ENCODE measurements around the gene ZP2.
"Not testable (repeated sequence)": the region's sequence is repeated elsewhere in the genome, so short reads cannot be mapped to it uniquely, and the experiment has no call there.

Gene ZP2

DNA sequence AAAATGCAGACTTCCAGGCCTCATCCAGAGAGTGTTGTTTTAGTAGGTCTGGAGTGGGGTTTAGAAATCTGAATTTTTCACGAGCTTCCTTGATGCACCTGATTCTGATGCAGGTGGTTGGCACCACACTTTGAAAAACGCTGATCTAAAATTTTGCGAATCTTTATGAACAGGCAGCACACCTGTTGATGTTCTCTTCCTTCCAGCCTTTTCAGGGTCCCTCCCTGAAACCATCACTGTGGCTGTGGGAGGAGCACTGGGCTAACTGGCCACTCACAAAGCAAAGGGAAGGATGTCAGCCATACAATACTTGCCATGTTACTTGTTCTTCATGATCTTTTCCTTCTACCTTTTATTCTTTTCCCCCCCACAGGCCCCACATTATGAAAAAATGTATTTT is 38.7 kb downstream of the ZP2 start:
- no peak for DNase-seq (ENCODE audit: low read depth in 3 of 3)

DNA sequence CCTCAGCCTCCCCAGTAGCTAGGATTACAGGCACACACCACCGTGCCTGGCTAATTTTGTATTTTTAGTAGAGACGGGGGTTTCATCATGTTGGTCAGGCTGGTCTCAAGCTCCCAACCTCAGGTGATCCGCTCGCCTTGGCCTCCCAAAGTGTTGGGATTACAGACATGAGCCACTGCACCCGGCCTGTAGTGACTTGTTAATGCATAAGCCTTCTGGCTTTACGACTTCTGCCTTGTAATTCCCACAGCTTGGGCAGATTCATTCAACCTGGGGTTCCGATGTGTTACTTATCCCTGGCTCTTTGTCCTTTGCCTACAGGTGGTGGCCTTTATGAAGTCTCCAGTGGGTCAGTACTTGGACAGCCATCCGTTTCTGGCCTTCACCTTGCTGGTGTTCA is 41.3 kb downstream of the ZP2 start:
- DNase-seq (ENCODE audit: low read depth in 3 of 3): not testable (repeated sequence)

- no peak for DNase-seq (ENCODE audit: low read depth in 3 of 3)
Observed at GRCh38 chr16:21169249-21169981, 42.0 kb downstream of the ZP2 start.

GRCh38 chr16:21167929-21168602 is 43.3 kb downstream of the ZP2 start:
- no peak for DNase-seq (ENCODE audit: low read depth in 3 of 3)

DNA sequence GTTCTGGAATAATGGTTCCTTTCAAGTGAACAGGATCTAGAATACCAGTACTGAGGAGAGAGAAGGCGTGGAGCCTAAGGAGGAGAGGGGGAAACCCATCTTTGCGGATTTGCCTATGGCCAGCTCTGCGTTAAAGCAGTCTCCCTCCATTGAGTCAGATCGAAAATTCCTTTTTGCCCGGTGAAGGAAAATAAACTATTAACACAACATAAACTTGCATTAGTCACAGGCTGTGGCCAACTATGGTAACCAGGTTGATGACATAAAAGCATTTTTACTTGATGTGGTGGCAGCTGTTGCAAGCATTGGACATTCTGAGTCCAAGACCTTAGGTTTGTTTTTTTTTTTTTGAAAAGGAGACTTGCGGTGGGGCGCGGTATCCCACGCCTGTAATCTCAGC is 44.0 kb downstream of the ZP2 start:
- no peak for DNase-seq (ENCODE audit: low read depth in 3 of 3)

DNA sequence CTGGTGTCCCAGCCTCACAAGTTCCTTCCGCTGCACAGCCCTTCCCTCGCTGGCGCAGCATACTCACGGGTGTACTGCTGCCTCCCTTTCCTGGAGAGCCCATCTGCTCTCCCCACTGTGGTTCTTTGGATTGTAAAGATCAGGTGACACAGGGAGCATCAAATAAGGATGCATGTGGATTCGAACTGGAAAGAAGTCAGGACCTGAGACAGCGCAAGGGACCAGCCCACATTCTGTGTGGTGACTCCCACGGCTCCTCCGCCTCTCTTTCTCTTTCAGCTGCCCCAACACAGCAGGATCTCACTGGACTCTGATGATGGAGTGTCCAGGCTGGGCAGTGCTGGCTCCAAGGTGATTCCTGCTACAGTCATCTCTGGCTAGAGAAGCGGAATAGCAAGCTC is 44.8 kb downstream of the ZP2 start:
- DNase-seq (ENCODE audit: low read depth in 3 of 3): no peak

DNA sequence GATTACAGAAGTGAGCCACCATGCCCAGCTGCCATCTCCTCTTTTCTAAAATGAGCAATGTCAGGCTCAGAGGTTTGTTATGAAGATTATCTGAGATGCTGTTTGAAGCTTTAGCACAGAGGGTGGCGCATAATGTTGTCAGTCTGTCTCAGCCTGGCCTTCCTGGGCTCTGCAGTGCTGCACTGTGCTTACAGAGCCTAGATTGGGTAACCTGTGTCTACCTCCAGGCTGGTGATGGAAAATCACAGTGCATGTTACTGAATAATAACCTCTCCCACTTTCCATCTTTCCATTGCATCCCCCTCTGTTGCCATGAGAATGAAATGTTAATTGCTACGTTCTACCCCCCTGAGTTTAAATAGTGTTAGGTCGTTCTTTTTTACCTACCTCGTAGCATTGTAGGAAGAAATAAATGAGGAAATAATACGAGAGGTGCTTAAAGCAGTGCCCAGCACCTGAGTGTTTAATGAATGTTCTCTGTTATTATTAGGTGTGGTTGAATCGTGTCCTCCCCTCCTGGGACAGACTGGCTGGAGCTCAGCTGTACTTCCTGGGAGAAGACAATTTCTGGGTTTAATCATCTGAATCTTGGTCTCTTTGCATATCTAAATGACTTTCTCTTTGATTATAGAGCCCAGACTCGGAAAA is 46.7 kb downstream of the ZP2 start:
- DNase-seq (ENCODE audit: low read depth in 3 of 3): no peak

DNA sequence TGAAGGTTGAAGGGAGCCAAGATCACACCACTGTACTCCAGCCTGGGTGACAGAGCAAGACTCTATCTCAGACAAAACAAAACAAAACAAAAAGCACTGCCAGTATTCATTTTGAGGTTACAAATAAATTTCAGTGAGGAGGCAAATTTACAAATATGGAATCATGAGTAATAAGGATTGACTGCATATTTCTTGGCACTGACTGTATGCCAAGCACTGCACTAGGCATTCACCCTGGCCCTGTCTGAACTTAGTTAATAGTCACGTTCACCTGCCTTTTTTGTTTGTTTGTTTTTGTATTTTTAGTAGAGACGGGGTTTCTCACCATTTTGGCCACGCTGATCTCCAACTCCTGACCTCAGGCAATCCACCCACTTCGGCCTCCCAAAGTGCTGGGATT is 47.8 kb downstream of the ZP2 start:
- DNase-seq (ENCODE audit: low read depth in 3 of 3): no peak

GRCh38 chr16:21162661-21163151 is 48.7 kb downstream of the ZP2 start:
- no peak for DNase-seq (ENCODE audit: low read depth in 3 of 3)

DNA sequence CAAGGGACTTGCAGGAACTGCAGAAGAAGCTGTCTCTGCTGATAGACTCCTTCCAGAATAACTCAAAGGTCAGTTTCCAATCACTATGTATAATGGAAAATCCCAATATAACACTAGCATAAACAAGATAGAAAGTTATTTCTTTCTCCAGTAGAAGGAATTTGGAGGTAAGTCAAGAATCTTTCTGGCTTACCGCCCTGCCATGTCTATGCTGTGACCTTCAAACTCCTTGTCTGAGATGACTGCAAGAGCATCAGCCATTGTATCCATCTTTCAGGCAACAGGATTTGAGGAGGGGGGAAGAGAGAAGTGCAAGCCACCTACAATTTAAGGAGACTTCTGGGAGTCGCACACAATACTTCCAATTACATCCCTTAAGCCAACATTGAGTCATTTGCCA is 50.2 kb downstream of the ZP2 start:
- DNase-seq (ENCODE audit: low read depth in 3 of 3): no peak

- DNase-seq (ENCODE audit: low read depth in 3 of 3): no peak
Observed at GRCh38 chr16:21160276-21160675, 51.1 kb downstream of the ZP2 start.

GRCh38 chr16:21159281-21159951 is 52.0 kb downstream of the ZP2 start:
- DNase-seq (ENCODE audit: low read depth in 3 of 3): no peak

DNA sequence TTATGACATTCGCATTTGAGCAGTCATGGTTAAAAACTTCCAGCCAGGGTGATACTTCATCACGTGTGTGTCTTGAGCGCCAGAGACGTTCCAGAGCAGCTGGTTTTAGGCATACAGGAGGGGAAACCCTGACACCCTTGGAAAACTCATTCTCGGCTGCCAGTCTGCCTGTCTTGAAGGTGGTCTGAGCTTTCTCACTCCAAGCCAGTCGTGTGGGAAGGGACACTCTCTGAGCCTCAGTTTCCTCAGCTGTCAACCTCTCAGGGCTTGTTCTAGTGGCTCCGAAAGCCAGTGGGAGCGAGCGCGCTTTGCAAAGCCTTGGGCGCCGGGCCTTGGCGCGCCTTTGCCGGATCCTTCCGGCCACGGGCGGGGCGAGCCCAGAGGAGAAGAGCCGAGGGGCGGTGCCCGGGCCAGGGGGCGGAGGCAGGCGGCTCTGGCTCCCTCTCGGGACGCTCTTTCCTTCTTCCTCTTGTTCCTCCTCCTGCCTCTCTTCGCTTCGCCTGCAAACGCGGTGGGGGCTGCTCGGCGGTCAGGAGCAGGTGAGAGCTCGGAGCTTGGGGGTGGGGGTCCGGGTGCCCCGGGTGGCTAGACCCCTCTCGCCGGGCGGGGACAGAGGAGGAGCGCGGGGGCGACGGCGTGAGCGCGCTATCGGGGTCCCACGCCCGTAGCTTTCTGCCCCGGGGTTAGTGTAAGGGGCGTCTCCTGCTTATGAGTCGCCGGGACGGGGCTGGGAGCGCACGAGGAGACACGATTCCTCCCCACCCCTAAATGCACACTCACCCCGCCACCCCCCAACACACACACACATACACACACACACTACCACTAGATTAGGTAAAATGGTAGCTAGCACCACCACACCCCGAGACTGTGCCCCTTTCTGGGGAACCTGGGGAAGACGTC is 52.9 kb downstream of the ZP2 start, which contains the start of gene LDAF1:
Gene LDAF1 (plus strand): TSS at position 467 of the 903 bp plus-strand sequence. CDS start 2,509 bp downstream, outside the sequence.
- DNase-seq (ENCODE audit: low read depth in 3 of 3): peak; percentile 55 to 80 (median 59)

GRCh38 chr16:21157632-21158031 is 53.7 kb downstream of the ZP2 start:
- no peak for DNase-seq (ENCODE audit: low read depth in 3 of 3)

GRCh38 chr16:21156767-21157467 is 54.5 kb downstream of the ZP2 start:
- DNase-seq (ENCODE audit: low read depth in 3 of 3): no peak

- DNase-seq (ENCODE audit: low read depth in 3 of 3): not testable (repeated sequence)
Observed at GRCh38 chr16:21156011-21156410, 55.4 kb downstream of the ZP2 start.

GRCh38 chr16:21153124-21153729 is 58.1 kb downstream of the ZP2 start:
- not testable (repeated sequence) for DNase-seq (ENCODE audit: low read depth in 3 of 3)

DNA sequence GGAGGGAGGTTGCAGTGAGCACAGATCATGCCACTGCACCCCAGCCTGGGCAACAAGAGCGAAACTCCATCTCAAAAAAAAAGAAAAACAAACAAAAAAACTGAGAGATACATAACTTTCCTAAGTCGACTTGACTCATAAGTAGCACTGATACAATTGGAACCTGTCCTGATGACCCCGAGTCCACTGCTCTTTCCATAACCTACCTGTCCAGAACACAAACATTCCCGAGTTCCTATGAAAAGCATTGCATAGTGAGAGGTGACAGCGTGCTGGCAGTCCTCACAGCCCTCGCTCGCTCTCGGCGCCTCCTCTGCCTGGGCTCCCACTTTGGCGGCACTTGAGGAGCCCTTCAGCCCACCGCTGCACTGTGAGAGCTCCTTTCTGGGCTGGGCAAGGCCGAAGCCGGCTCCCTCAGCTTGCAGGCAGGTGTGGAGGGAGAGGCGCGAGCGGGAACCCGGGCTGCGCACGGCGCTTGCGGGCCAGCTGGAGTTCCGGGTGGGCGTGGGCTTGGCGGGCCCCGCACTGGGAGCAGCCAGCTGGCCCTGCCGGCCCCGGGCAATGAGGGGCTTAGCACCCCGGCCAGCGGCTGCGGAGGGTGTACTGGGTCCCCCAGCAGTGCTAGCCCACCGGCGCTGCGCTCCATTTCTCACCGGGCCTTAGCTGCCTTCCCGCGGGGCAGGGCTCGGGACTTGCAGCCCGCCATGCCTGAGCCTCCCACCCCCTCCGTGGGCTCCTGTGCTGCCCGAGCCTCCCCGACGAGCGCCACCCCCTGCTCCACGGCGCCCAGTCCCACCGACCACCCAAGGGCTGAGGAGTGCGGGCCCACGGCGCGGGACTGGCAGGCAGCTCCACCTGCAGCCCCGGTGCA is 59.0 kb downstream of the ZP2 start:
- not testable (repeated sequence) for DNase-seq (ENCODE audit: low read depth in 3 of 3)
